ENCODE measurements around the gene DNASE1. TPM values are rescaled to one million over a fixed set of nuclear protein-coding genes. Genes with fewer than 3 reads are reported as not detected.
A peak's percentile ranks its signal among the peaks of the same experiment; 100 is the strongest.

Gene DNASE1
- total and polyA plus RNA-seq, 9 donors: 12.7 to 22.3 (median 15.9) TPM

DNA sequence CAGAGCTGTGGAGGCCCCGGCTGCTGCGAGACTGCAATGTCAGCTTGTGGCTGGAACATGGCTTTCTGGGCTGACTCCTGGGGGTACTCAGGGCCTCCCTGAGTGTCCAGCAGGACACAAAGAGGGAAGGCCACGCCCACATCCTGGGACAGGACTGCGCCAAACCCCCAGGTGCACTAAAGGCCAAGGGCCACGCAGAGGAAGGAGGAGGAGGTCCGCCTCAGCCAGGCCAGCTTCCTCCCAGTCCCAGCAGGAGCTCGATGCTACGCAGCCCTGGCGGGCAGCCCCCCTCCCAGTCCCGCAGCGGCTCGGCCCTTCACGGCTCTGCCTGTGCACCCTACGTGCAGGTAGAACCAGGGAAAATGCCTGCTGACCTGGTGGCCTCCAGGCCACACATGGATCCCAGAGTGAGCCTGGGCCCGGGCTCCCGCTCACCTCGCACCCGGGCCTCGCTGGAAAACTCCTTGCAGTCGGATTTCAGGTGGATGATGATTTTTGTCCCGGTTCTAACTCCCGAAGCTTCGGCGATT is 21.2 kb downstream of the DNASE1 start:
- Histone ChIP-seq H3K4me1 (ENCODE audit: control insufficient read depth, insufficient read depth, low read length) (peaks cover 11% of the 10 kb centered on the region), H3K27me3 (ENCODE audit: control insufficient read depth, insufficient read depth, low read length) (no peaks in the 10 kb centered on the region)

DNA sequence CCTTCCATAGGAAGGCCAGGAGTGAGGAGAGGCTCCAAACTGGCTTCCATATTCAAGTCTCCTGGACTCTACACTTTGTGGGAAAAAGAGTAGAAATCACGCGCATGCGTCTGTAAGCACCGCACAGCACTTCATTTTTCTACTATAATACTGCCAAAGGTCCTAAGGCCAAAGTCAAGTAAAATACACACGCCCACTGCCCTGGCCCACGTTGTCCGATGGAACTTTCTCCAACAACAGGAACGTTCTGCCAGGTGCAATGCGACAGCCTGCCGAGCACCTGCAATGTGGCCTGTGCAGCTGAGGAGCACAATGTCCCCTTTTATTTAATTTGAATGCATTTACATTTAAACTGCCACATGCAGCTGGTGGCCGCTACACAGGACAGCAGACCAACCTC is 23.5 kb downstream of the DNASE1 start:
- DNase-seq: no peak
- Histone ChIP-seq H3K36me3 (ENCODE audit: control insufficient read depth, insufficient read depth, low read length) (peaks cover 84% of the 10 kb centered on the region), H3K4me1 (ENCODE audit: control insufficient read depth, insufficient read depth, low read length) (peaks cover 19% of the 10 kb centered on the region), H3K27ac (ENCODE audit: low read length) (no peak overlapping the region), H3K27me3 (ENCODE audit: control insufficient read depth, insufficient read depth, low read length) (no peaks in the 10 kb centered on the region), H3K9me3 (replicated peaks; ENCODE audit: control insufficient read depth, low read depth, low read length) (no peaks in the 10 kb centered on the region), H3K4me3 (ENCODE audit: low read length) (no peak overlapping the region)
- whole genome bisulfite sequencing (ENCODE audit: insufficient coverage): 94% methylated on average over 8 of the region's 11 CpGs

More for the DNA sequence above, 21.2 kb downstream of the DNASE1 start:
- Histone ChIP-seq H3K27ac (ENCODE audit: low read length) (no peak overlapping the region), H3K4me3 (ENCODE audit: low read length) (no peak overlapping the region), H3K36me3 (ENCODE audit: control insufficient read depth, insufficient read depth, low read length) (peaks cover 90% of the 10 kb centered on the region), H3K9me3 (replicated peaks; ENCODE audit: control insufficient read depth, low read depth, low read length) (no peaks in the 10 kb centered on the region)
- DNase-seq: no peak
- WGBS (ENCODE audit: insufficient coverage): 86% methylated on average over 22 of the region's 24 CpGs

DNA sequence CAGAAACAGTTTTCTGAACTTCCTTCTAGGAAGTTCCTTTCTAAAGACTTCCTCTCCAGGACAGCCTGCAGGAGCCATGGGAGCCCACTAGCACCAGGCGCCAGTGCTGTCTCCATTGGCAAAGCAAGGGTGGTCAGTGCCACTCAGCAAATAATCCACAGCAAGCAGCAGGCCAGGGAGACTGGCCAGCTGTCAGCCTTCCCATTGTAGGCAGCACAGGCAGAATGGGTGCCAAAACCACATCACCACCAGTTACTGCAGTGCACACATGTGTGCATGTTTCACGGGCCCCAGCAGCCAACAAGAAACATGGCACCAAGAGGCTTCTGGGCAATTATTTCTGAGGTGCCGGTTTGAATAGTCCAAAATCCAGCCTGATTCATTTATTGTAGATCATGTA is 26.7 kb downstream of the DNASE1 start:
- DNase-seq: peak; percentile 72
- 88% methylated on average over 1 of the region's 3 CpGs for WGBS (ENCODE audit: insufficient coverage)
- Histone ChIP-seq H3K27me3 (ENCODE audit: control insufficient read depth, insufficient read depth, low read length) (no peaks in the 10 kb centered on the region), H3K27ac (ENCODE audit: low read length) (peak overlapping the region; percentile 20), H3K4me1 (ENCODE audit: control insufficient read depth, insufficient read depth, low read length) (peaks cover 13% of the 10 kb centered on the region), H3K4me3 (ENCODE audit: low read length) (no peak overlapping the region), H3K9me3 (replicated peaks; ENCODE audit: control insufficient read depth, low read depth, low read length) (no peaks in the 10 kb centered on the region), H3K36me3 (ENCODE audit: control insufficient read depth, insufficient read depth, low read length) (peaks cover 71% of the 10 kb centered on the region)

GRCh38 chr16:3687021-3687420 is 32.5 kb downstream of the DNASE1 start:
- H3K4me3 ChIP-seq (ENCODE audit: low read length): no peak overlapping the region
- peaks cover 55% of the 10 kb centered on the region for H3K36me3 ChIP-seq (ENCODE audit: control insufficient read depth, insufficient read depth, low read length)
- H3K27ac ChIP-seq (ENCODE audit: low read length): no peak overlapping the region
- DNase-seq: no peak
- 63% methylated on average over 3 of the region's 7 CpGs for WGBS (ENCODE audit: insufficient coverage)
- H3K27me3 ChIP-seq (ENCODE audit: control insufficient read depth, insufficient read depth, low read length): no peaks in the 10 kb centered on the region
- H3K9me3 ChIP-seq (replicated peaks; ENCODE audit: control insufficient read depth, low read depth, low read length): no peaks in the 10 kb centered on the region
- peaks cover 20% of the 10 kb centered on the region for H3K4me1 ChIP-seq (ENCODE audit: control insufficient read depth, insufficient read depth, low read length)

GRCh38 chr16:3687792-3688191 is 33.3 kb downstream of the DNASE1 start:
- H3K27ac ChIP-seq (ENCODE audit: low read length): no peak overlapping the region

GRCh38 chr16:3689731-3690130 is 35.2 kb downstream of the DNASE1 start:
- H3K36me3 ChIP-seq (ENCODE audit: control insufficient read depth, insufficient read depth, low read length): peaks cover 46% of the 10 kb centered on the region
- H3K27me3 ChIP-seq (ENCODE audit: control insufficient read depth, insufficient read depth, low read length): no peaks in the 10 kb centered on the region
- H3K4me3 ChIP-seq (ENCODE audit: low read length): no peak overlapping the region
- no peak for DNase-seq
- H3K9me3 ChIP-seq (replicated peaks; ENCODE audit: control insufficient read depth, low read depth, low read length): no peaks in the 10 kb centered on the region
- peak overlapping the region; percentile 92 for H3K27ac ChIP-seq (ENCODE audit: low read length)
- WGBS (ENCODE audit: insufficient coverage): 73% methylated on average over 3 of the region's 7 CpGs
- peaks cover 23% of the 10 kb centered on the region for H3K4me1 ChIP-seq (ENCODE audit: control insufficient read depth, insufficient read depth, low read length)

More at GRCh38 chr16:3687792-3688191, 33.3 kb downstream of the DNASE1 start:
- WGBS (ENCODE audit: insufficient coverage): 88% methylated on average over 4 of the region's 9 CpGs
- Histone ChIP-seq H3K4me1 (ENCODE audit: control insufficient read depth, insufficient read depth, low read length) (peaks cover 21% of the 10 kb centered on the region), H3K27me3 (ENCODE audit: control insufficient read depth, insufficient read depth, low read length) (no peaks in the 10 kb centered on the region), H3K4me3 (ENCODE audit: low read length) (no peak overlapping the region), H3K9me3 (replicated peaks; ENCODE audit: control insufficient read depth, low read depth, low read length) (no peaks in the 10 kb centered on the region), H3K36me3 (ENCODE audit: control insufficient read depth, insufficient read depth, low read length) (peaks cover 50% of the 10 kb centered on the region)
- DNase-seq: no peak

GRCh38 chr16:3690470-3690928 is 36.0 kb downstream of the DNASE1 start:
- Histone ChIP-seq H3K9me3 (replicated peaks; ENCODE audit: control insufficient read depth, low read depth, low read length) (no peaks in the 10 kb centered on the region), H3K4me3 (ENCODE audit: low read length) (peak overlapping the region; percentile 34), H3K4me1 (ENCODE audit: control insufficient read depth, insufficient read depth, low read length) (peaks cover 27% of the 10 kb centered on the region), H3K36me3 (ENCODE audit: control insufficient read depth, insufficient read depth, low read length) (peaks cover 42% of the 10 kb centered on the region), H3K27me3 (ENCODE audit: control insufficient read depth, insufficient read depth, low read length) (no peaks in the 10 kb centered on the region), H3K27ac (ENCODE audit: low read length) (peak overlapping the region; percentile 92)
- peak; percentile 98 for DNase-seq
- WGBS (ENCODE audit: insufficient coverage): 10% methylated on average over 18 of the region's 18 CpGs

DNA sequence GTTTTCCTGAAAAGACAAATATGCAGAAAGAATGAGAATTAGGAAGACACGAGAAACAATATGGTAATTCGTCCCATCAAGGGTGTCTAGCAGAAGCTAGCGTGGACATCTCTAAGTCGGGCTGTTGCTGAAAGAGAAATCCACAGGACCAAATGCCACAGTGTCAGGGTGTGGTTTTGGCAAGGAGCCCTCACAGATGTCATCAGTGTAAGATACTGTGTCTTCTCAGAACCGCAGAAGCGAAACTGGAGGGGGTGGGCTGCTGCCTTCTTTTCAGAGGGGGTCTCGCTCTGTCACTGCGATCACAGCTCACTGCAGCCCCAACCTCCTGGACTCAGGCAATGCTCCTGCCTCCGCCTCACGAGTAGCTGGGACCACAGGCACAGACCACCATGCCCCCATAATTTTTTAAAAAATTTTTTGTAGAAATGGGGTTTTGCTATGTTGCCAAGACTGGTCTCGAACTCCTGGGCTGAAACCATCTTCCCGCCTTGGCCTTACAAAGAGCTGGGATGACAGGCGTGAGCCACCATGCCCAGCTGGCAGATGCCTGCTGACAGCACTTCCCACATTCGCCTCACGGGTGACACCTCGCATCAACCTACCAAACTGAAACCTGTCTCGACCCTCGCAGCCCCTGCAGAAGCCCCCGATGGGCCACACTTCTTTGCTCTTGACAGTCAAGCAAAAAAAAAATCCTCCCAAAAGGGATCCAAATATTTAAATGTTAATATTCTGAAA is 36.7 kb downstream of the DNASE1 start:
- H3K4me3 ChIP-seq (ENCODE audit: low read length): peak overlapping the region; percentile 34
- DNase-seq: peak; percentile 83
- peaks cover 35% of the 10 kb centered on the region for H3K36me3 ChIP-seq (ENCODE audit: control insufficient read depth, insufficient read depth, low read length)
- peak overlapping the region; percentile 92 for H3K27ac ChIP-seq (ENCODE audit: low read length)
- H3K9me3 ChIP-seq (replicated peaks; ENCODE audit: control insufficient read depth, low read depth, low read length): no peaks in the 10 kb centered on the region
- 52% methylated on average over 11 of the region's 19 CpGs for WGBS (ENCODE audit: insufficient coverage)
- peaks cover 34% of the 10 kb centered on the region for H3K4me1 ChIP-seq (ENCODE audit: control insufficient read depth, insufficient read depth, low read length)
- H3K27me3 ChIP-seq (ENCODE audit: control insufficient read depth, insufficient read depth, low read length): no peaks in the 10 kb centered on the region

- peaks cover 40% of the 10 kb centered on the region for H3K4me1 ChIP-seq (ENCODE audit: control insufficient read depth, insufficient read depth, low read length)
- WGBS (ENCODE audit: insufficient coverage): 60% methylated on average over 2 of the region's 12 CpGs
- no peaks in the 10 kb centered on the region for H3K27me3 ChIP-seq (ENCODE audit: control insufficient read depth, insufficient read depth, low read length)
- peak; percentile 67 for DNase-seq
- H3K9me3 ChIP-seq (replicated peaks; ENCODE audit: control insufficient read depth, low read depth, low read length): no peaks in the 10 kb centered on the region
- peak overlapping the region; percentile 92 for H3K27ac ChIP-seq (ENCODE audit: low read length)
- H3K36me3 ChIP-seq (ENCODE audit: control insufficient read depth, insufficient read depth, low read length): peaks cover 29% of the 10 kb centered on the region
- no peak overlapping the region for H3K4me3 ChIP-seq (ENCODE audit: low read length)
Measured at GRCh38 chr16:3691761-3692160, 37.3 kb downstream of the DNASE1 start.

DNA sequence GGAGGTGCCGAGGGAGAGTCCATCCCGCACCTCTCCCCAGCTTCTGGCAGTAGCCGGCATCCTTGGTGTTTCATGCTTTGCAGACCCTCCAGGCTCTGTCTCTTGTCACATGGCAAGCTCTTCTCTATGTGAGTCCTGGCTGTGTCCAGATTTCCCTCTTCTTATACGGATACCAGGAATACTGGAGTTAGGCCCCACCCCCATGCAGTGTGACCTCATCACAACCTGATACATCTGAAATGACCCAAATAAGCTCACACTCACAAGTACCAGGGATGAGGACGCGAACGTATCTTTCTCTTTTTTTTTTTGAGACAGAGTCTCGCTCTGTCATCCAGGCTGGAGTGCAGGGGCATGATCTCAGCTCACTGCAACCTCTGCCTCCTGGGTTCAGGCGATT is 39.6 kb downstream of the DNASE1 start:
- no peak for DNase-seq
- WGBS (ENCODE audit: insufficient coverage): 77% methylated on average over 9 of the region's 9 CpGs
- no peaks in the 10 kb centered on the region for H3K27me3 ChIP-seq (ENCODE audit: control insufficient read depth, insufficient read depth, low read length)

More for the DNA sequence above, 39.6 kb downstream of the DNASE1 start:
- H3K9me3 ChIP-seq (replicated peaks; ENCODE audit: control insufficient read depth, low read depth, low read length): no peaks in the 10 kb centered on the region
- H3K27ac ChIP-seq (ENCODE audit: low read length): no peak overlapping the region
- no peak overlapping the region for H3K4me3 ChIP-seq (ENCODE audit: low read length)
- H3K4me1 ChIP-seq (ENCODE audit: control insufficient read depth, insufficient read depth, low read length): peaks cover 43% of the 10 kb centered on the region
- H3K36me3 ChIP-seq (ENCODE audit: control insufficient read depth, insufficient read depth, low read length): peaks cover 8% of the 10 kb centered on the region
